ENCODE data around the gene LIM2.

The LIM2 gene

DNA sequence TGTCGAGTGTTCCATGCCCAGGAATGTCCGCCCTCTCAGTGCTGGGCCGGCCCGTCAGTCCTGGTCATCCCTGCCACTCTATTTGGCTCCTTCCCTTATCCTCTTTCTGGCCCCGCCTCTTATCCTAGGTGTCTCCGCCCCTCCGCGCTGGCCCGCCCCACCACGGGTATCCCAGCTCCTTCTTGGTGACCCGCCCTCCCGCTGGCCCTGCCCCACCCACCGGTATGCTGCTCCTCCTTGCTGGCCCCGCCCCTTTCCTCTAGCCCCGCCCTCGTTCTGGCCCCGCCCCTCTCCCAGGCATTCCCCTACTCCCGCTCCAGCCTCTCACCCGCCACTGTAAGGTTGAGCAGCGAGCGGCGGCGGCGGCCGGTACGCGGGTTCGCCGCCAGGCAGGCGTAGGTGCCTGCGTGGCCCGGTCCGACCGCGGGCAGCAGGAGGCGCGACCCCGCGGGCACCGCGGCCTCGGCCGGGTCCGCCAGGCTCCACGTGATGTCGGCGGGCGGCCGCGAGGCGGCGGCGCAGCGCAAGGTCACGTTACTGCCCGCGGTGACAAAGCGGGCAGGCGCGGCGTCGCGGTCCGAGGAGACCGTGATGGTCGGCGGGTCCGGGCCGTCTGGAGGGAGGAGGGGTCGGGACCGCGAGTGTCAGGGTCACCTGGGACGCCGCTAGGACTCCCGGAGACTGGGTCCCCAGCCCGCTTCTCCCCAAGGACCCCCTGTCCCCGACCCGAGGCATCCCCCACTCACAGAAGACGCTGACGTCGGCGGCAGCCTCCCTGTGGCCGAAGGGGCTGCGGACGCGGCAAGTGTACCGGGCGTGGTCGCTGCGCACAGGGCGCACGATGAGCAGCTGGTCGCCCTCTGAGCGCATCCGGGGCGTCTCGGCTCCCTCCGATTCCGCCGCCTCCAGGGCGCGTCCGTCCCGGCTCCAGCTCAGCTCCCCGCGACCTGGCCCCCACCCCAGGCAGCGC lies 47.8 kb downstream of the LIM2 start:
- peak; percentile 95 to 97 (median 97) for DNase-seq (ENCODE audit: low read depth in 3 of 3)

- peak in 2 of 3 donors; percentile 11 to 42 for DNase-seq (ENCODE audit: low read depth in 3 of 3)
Measured at GRCh38 chr19:51339313-51339686, 48.5 kb downstream of the LIM2 start.

- peak; percentile 79 to 92 (median 81) for DNase-seq (ENCODE audit: low read depth in 3 of 3)
Measured at GRCh38 chr19:51338563-51339312, 49.0 kb downstream of the LIM2 start.

DNA sequence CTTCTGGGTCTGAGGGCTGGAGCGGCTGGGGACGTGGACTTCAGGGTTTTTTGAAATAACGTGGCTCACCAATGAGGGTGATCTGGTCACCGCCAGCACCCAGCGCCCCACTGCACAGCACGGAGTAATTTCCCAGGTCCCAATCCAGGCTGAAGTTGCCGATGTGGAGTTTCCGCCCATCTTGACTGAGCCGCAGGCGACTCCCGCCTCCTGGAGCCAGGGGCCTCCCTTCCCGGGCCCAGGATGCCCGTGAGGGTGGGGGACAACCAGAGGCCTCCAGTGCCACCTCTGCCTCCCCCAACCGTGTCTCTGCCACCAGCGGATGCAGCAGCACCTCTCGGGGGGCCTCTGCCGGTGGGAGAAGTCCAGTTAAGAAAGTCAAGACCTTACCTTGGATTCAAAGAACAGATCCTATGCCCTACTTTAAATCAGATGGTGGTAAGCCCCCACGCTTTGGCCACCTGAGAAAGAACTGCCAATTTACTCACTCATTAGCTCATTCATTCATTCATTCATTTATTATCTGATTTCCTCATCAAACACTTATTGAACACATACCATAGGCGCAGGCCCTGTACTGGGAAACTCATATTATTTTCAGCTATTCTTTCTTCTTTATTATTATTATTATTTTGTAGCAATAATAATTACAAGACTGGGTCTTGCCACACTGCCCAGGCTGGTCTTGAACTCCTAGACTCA lies 49.8 kb downstream of the LIM2 start:
- DNase-seq (ENCODE audit: low read depth in 3 of 3): no peak

DNA sequence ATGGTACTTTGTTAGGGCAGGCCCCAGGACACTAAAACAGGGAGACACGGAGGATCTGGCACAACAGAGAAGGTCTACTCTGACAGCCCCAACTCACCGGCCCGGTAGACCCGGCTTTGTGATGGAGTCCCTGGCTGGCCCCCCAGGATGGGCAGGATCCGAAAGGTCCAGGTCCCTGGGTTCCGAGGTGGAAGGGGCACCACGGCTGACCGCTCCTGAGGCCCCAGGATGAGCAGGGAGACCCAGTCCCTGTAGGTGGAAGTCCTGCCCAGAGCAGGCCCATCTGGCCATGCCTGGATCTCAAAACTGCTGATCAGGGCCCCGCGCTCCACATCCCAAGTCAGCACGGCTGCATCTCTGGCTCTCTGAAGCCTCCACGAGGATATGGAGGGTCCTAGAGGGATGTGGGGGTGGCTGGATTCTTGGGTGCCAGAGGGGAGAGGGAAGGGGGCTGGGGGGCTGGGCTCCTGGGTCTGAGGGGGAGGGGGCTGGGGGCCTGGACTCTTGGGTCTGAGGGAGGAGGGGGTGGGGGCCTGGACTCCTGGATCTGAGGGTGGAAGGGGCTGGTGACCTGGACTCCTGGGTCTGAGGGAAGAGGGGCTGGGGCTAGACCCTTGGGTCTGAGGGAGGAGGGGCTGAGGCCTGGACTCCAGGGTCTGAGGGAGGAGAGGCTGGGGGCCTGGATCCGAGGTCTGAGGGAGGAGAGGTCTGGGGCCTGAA lies 50.5 kb downstream of the LIM2 start:
- no peak for DNase-seq (ENCODE audit: low read depth in 3 of 3)

DNA sequence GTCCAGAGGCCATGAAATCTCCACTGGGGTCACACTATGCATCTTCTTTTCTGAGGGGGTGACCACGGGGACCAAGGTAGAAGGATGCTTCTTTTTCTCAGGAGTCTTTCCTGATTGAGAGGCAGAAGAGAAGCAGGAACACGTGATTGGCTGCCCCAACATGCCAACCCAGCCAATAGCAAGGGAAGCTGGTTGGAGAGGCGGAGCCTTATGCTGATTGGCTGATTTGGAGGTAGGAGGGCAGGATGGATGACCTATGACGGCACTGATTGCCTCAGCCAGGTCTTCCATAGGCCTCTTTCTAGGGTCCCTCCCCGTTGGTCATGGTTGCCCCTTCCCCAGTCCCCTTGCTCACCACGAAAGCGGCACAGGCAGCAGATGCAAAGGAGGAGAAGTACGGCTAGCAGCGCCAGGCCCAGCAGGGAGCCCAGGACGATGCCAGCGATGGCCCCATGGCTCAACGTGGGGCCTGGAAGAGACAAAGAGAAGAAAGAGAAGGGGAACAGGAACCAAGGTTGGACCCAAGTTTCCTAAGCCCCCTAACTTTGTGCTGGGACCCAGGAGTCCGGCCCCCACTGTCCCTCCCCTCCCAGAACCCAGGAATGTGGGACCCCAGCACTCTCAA lies 53.8 kb downstream of the LIM2 start:
- DNase-seq (ENCODE audit: low read depth in 3 of 3): peak in 1 of 3 donors; percentile 26

DNA sequence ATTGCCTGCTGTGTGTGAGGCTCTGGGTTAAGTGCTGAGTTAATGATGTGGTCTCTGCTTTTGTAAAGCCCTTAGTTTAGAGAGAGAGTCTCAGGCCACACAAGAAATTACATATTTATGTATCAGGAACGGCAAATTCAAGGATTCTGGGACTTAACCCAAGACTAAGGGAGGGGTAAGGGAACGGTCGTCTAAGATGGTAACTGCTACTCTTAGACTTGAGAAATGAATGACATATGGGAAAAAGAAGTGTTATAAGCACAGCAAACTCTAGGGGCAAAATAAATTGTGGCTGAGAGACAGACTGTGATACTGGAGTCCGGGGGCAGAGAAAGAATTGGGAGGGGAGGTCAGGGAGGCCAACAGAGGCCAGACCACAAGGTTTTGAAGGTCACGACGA lies 56.1 kb downstream of the LIM2 start:
- DNase-seq (ENCODE audit: low read depth in 3 of 3): no peak

DNA sequence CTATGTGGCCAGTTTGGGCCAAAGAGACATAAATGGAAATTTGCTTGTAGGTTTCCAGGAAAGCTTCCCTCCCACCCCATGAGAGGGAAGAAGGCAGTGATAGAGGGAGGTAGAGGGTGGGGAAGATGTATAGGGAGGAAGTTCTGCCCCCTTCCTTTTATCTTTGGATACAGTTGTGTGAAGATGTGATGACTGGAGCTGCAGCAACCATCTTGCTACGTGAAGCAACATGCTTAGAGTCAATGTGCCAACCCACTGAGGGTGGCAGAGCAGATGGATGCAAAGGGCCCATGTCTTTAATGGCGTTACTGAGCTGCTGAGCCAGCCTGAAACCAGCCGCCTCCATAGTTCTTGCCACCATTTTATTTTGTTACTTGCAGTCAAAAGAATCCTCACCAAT lies 56.6 kb downstream of the LIM2 start:
- DNase-seq (ENCODE audit: low read depth in 3 of 3): no peak

DNA sequence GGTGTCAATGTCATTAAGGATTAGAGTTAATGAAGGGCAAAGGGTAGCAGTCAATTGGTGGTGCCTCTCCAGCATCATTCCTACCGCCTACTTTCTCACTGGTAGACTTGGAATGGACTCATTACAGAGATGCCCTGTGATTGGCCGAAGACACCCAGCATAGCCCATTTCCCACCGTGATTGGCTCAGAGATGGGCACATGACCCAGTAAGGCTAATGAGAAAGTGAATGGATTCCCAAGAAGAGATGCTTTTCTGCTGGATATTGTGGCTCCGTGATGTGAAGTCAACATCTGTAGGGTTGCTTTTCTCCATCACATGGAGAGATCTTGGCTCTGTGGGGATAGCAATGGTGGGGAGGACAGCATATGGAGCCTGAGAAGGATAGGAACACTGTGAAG lies 57.4 kb downstream of the LIM2 start:
- no peak for DNase-seq (ENCODE audit: low read depth in 3 of 3)
